A549 (cell line): ENCODE data around the gene CRYBG3. TPM values are rescaled to one million over a fixed set of nuclear protein-coding genes. Genes with fewer than 3 reads are reported as not detected.
"Not testable (repeated sequence)": the region's sequence is repeated elsewhere in the genome, so short reads cannot be mapped to it uniquely, and the experiment has no call there.

ENCODE experiments used
- ATAC-seq, 2 experiments: fragments of 200-7000 bp in 1 of 2; fragments of >200 bp in 1 of 2; cut with Nextera tagmentation in 1 of 2; cut with Tn5 transposase in 1 of 2; 3 replicates each; pipeline versions ENCODE4 v1.8.0 to v1.9.1; 2018 to 2020; ENCODE audit warnings: mild to moderate bottlenecking in 1 of 2, moderate library complexity in 1 of 2
- CTCF ChIA-PET: fragments of 300-600 bp; sonication (Branson Sonifier 250); formaldehyde crosslinking; extraction: SDS; loops from one replicate; lab custom pipeline; 2021; ENCODE audit warnings: antibody characterized with exemption, inconsistent platforms; lab: Yijun Ruan, JAX
- POLR2A ChIA-PET: fragments of 350-600 bp; formaldehyde crosslinking; extraction: SDS; loops from one replicate; lab custom pipeline; 2021; ENCODE audit warnings: antibody characterized with exemption, inconsistent platforms; lab: Yijun Ruan, JAX
- DNase-seq, 2 experiments: peaks; one replicate each; pipeline versions ENCODE4 v3.0.0 to v3.0.0-alpha.2; 2011 to 2016; ENCODE audit warnings: low read depth in 1 of 2, low spot score in 1 of 2
- FAIRE-seq: peaks from 2 replicates; lab custom pipeline; 2011; peaks lifted over from hg19 to GRCh38; lab: Jason Lieb, UNC
- H3K27ac ChIP-seq, 2 experiments: fragments of >200 bp; sonication (Bioruptor Twin); formaldehyde crosslinking; 3 replicates each; pipeline ENCODE4 v1.5.1; 2016 to 2017
- H3K4me1 ChIP-seq: fragments of >200 bp; sonication (Bioruptor Twin); formaldehyde crosslinking; 3 replicates; pipeline ENCODE4 v1.6.1; 2016
- H3K4me2 ChIP-seq: fragments of >200 bp; sonication (Bioruptor Twin); formaldehyde crosslinking; 3 replicates; pipeline ENCODE4 v1.6.1; 2016
- H3K4me3 ChIP-seq: fragments of >200 bp; sonication (Bioruptor Twin); formaldehyde crosslinking; 3 replicates; pipeline ENCODE4 v1.5.1; 2016
- H3K9me3 ChIP-seq: fragments of >200 bp; sonication (Bioruptor Twin); formaldehyde crosslinking; 3 replicates; pipeline ENCODE4 v1.6.1; 2016
- BCL3 ChIP-seq: fragments of >200 bp; sonication (Bioruptor Twin); formaldehyde crosslinking; IDR thresholded peaks from 3 replicates; pipeline ENCODE4 v1.6.1; 2016
- BHLHE40 ChIP-seq: IDR thresholded peaks from 2 replicates; pipeline ENCODE4 v1.6.1; 2012; ENCODE audit warnings: low read depth, low read length, inconsistent platforms
- CEBPB ChIP-seq, 2 experiments: fragments of >200 bp in 1 of 2; sonication (Bioruptor Twin) in 1 of 2; formaldehyde crosslinking in 1 of 2; IDR thresholded peaks; 2 replicates each; pipeline ENCODE4 v1.6.1; 2012 to 2016
- EP300 ChIP-seq, 2 experiments: fragments of >200 bp; sonication (Bioruptor Twin); formaldehyde crosslinking; IDR thresholded peaks; 2 replicates in 1 of 2; 3 replicates in 1 of 2; pipeline ENCODE4 v1.6.1; 2016 to 2017
- FOSL2 ChIP-seq, 2 experiments: fragments of 450-650 bp in 1 of 2; fragments of >200 bp in 1 of 2; sonication (Bioruptor Twin) in 1 of 2; formaldehyde crosslinking; IDR thresholded peaks; 2 replicates each; pipeline versions ENCODE4 v1.5.0 to v1.6.1; 2016 to 2020; ENCODE audit warnings: mild to moderate bottlenecking in 1 of 2, moderate library complexity in 1 of 2
- FOXS1 ChIP-seq: fragments of 250-450 bp; sonication (Bioruptor Pico); IDR thresholded peaks from 2 replicates; pipeline ENCODE4 v1.5.0; 2020; ENCODE audit warnings: mild to moderate bottlenecking, moderate library complexity
- HDAC2 ChIP-seq: fragments of 200-600 bp; sonication (generic); IDR thresholded peaks from 2 replicates; pipeline ENCODE4 v1.6.1; 2016
- JUNB ChIP-seq: fragments of >200 bp; sonication (Bioruptor Twin); formaldehyde crosslinking; IDR thresholded peaks from 2 replicates; pipeline ENCODE4 v1.6.1; 2016
- KDM5A ChIP-seq: fragments of 200-600 bp; sonication (generic); IDR thresholded peaks from 2 replicates; pipeline ENCODE4 v1.6.1; 2016; ENCODE audit warnings: antibody characterized with exemption, mild to moderate bottlenecking
- MAX ChIP-seq: IDR thresholded peaks from 2 replicates; pipeline ENCODE4 v1.6.1; 2012
- MAZ ChIP-seq: fragments of 150-350 bp; IDR thresholded peaks from 2 replicates; pipeline ENCODE4 v1.6.1; 2014; ENCODE audit warnings: antibody characterized with exemption, low read depth, low read length, borderline replicate concordance
- NR3C1 ChIP-seq: fragments of >200 bp; sonication (Bioruptor Twin); formaldehyde crosslinking; IDR thresholded peaks from 3 replicates; pipeline ENCODE4 v1.6.1; 2017
- POLR2AphosphoS2 ChIP-seq: conservative IDR thresholded peaks from 2 replicates; pipeline ENCODE4 v1.6.1; 2012; ENCODE audit warnings: low read length, improper control_type of control experiment, inconsistent platforms
- RARB ChIP-seq: fragments of 250-450 bp; sonication (Bioruptor Pico); IDR thresholded peaks from 2 replicates; pipeline ENCODE4 v1.8.0; 2021; ENCODE audit warnings: mild to moderate bottlenecking, moderate library complexity
- RNF2 ChIP-seq: fragments of 200-600 bp; sonication (generic); IDR thresholded peaks from 2 replicates; pipeline ENCODE4 v1.6.1; 2016; ENCODE audit warnings: low read depth, mild to moderate bottlenecking, antibody characterized with exemption, moderate library complexity, borderline replicate concordance
- SMC3 ChIP-seq: fragments of >200 bp; sonication (Bioruptor Twin); formaldehyde crosslinking; IDR thresholded peaks from 3 replicates; pipeline ENCODE4 v1.6.1; 2018; ENCODE audit warnings: inconsistent platforms
- SREBF2 ChIP-seq: fragments of 450-650 bp; IDR thresholded peaks from 2 replicates; pipeline ENCODE4 v1.6.1; 2014; ENCODE audit warnings: mild to moderate bottlenecking, moderate library complexity
- TFCP2L1 ChIP-seq: fragments of 250-450 bp; sonication (Bioruptor Pico); IDR thresholded peaks from 2 replicates; pipeline ENCODE4 v1.5.0; 2021; ENCODE audit warnings: mild to moderate bottlenecking
- USF2 ChIP-seq: fragments of 450-650 bp; IDR thresholded peaks from 2 replicates; pipeline ENCODE4 v1.6.1; 2014; ENCODE audit warnings: antibody characterized with exemption
- ZNF302 ChIP-seq: fragments of 250-450 bp; sonication (Bioruptor Pico); IDR thresholded peaks from 2 replicates; pipeline ENCODE4 v1.9.0; 2021; ENCODE audit warnings: inconsistent platforms, mild to moderate bottlenecking, moderate library complexity
- WGBS: methylation state at CpG from one replicate; pipeline ENCODE4 v1.1.6; 2017; ENCODE audit errors: missing lambda C conversion rate; 5-methylcytosine and 5-hydroxymethylcytosine counted together
- polyA plus RNA-seq, 4 experiments: library from polyadenylated mRNA; depleted of rRNA in 3 of 4; stranded (reverse); fragments of >200 nt; fragmentation: RNase III in 1 of 4; extraction: RNeasy Plus Mini Kit Qiagen cat#74134 plus additional on column Dnase treatment in 1 of 4; gene quantifications; 2 replicates in 3 of 4; 3 replicates in 1 of 4; pipeline ENCODE4 v1.2.3, GENCODE V29; 2011 to 2017

The CRYBG3 gene
- polyA plus RNA-seq, 2 of the 4 experiments (the other 2 are of a cell fraction): 3.6 to 8.7 TPM

GRCh38 chr3:97831140-97831539, 9.3 kb downstream of the CRYBG3 start (continued):
- no peak for TF ChIP-seq RNF2
- no peak for TF ChIP-seq CEBPB (IDR thresholded peaks at IDR 0.05)

- H3K4me2 ChIP-seq, FAIRE-seq, H3K4me1 ChIP-seq, DNase-seq, H3K27ac ChIP-seq, POLR2A ChIA-PET, H3K9me3 ChIP-seq, ATAC-seq, H3K4me3 ChIP-seq, CTCF ChIA-PET: not testable (repeated sequence)
- WGBS: 89% methylated on average over 4 of the region's 4 CpGs
These were observed 11.4 kb downstream of the CRYBG3 start for GRCh38 chr3:97833184-97833583.

- ATAC-seq: no peak
These were observed 13.9 kb downstream of the CRYBG3 start for GRCh38 chr3:97835761-97836160.

GRCh38 chr3:97838393-97838792, 16.6 kb downstream of the CRYBG3 start:
- ChIA-PET POLR2A (no interaction called here), CTCF (interaction anchor here (0.6 to 2.1 kb wide), 4 partner anchors 16 to 184 kb away, joined by 3 to 8 read pairs (median 4); partner anchors contain the start of gene CRYBG3)
- Histone ChIP-seq H3K4me3 (no peak overlapping the region), H3K4me2 (no peak overlapping the region), H3K9me3 (no peaks in the 10 kb centered on the region), H3K4me1 (no peaks in the 10 kb centered on the region), H3K27ac (no peak overlapping the region)
- WGBS: 83% methylated on average over 3 of the region's 3 CpGs
- FAIRE-seq (no peak), ATAC-seq (no peak), DNase-seq (no peak)
- TF ChIP-seq SREBF2: no peak
- no peak for TF ChIP-seq JUNB
- TF ChIP-seq RARB (CRISPR knock-in tag): no peak
- no peak for TF ChIP-seq EP300 (IDR thresholded peaks at IDR 0.05)
- no peak for TF ChIP-seq CEBPB (IDR thresholded peaks at IDR 0.05)
- no peak for TF ChIP-seq FOSL2 (IDR thresholded peaks at IDR 0.05)
- no peak for TF ChIP-seq FOSL2 (CRISPR knock-in tag; IDR thresholded peaks at IDR 0.05)
- TF ChIP-seq ZNF302 (CRISPR knock-in tag): no peak
- TF ChIP-seq NR3C1: no peak
- no peak for TF ChIP-seq USF2
- TF ChIP-seq SMC3: no peak
- no peak for TF ChIP-seq MAX

More at GRCh38 chr3:97835761-97836160, 13.9 kb downstream of the CRYBG3 start:
- H3K4me2 ChIP-seq: no peak overlapping the region
- H3K4me3 ChIP-seq: no peak overlapping the region
- DNase-seq: no peak
- TF ChIP-seq KDM5A: no peak
- TF ChIP-seq HDAC2: no peak
- no peak for TF ChIP-seq BHLHE40
- no peak for TF ChIP-seq BCL3
- TF ChIP-seq SMC3: no peak
- no peak for TF ChIP-seq POLR2AphosphoS2
- no peak for TF ChIP-seq MAZ
- TF ChIP-seq EP300 (IDR thresholded peaks at IDR 0.05): no peak
- no peak for TF ChIP-seq TFCP2L1 (CRISPR knock-in tag)
- TF ChIP-seq FOXS1 (CRISPR knock-in tag): no peak
- TF ChIP-seq, all 56 proteins: peak for 0
- ChIA-PET POLR2A (no interaction called here), CTCF (interaction anchor here (1.2 kb wide), 1 partner anchor 521 kb away, joined by 3 read pairs; no protein-coding TSS in a partner anchor)
- Histone ChIP-seq H3K9me3 (no peaks in the 10 kb centered on the region), H3K4me1 (no peaks in the 10 kb centered on the region), H3K27ac (no peak overlapping the region)
- FAIRE-seq: peak; percentile 18
- WGBS: 93% methylated on average over 5 of the region's 5 CpGs
